MCF 10A (cell line): ENCODE data around the gene ARL15. TPM values are rescaled to one million over a fixed set of nuclear protein-coding genes. Genes with fewer than 3 reads are reported as not detected.

Experiments used
- BruUV-seq: library from RNA; stranded (reverse); fragments of 400-500 nt; replicated peaks from 2 replicates; lab custom pipeline; 2021; lab: Mats Ljungman, UMichigan
- CTCF ChIA-PET: fragments of 300-600 bp; sonication (Branson Sonifier 250); formaldehyde crosslinking; extraction: SDS; loops from one replicate; lab custom pipeline; 2021; ENCODE audit warnings: antibody characterized with exemption, inconsistent platforms; lab: Yijun Ruan, JAX
- POLR2A ChIA-PET: fragments of 300-600, 350-650 bp; sonication (Branson Sonifier 250); formaldehyde crosslinking; extraction: SDS; loops from one replicate; lab custom pipeline; 2020; ENCODE audit warnings: antibody characterized with exemption, inconsistent platforms; lab: Yijun Ruan, JAX
- DNase-seq: peaks from one replicate; pipeline ENCODE4 v3.0.0-alpha.2; 2018; ENCODE audit not compliant: unreplicated experiment
- H3K27ac Mint-ChIP-seq: one replicate; pipeline ENCODE4 v1.8.0; 2022; ENCODE audit warnings: mild to moderate bottlenecking, low read depth, mixed read lengths; ENCODE audit not compliant: unreplicated experiment
- H3K27me3 Mint-ChIP-seq: one replicate; pipeline ENCODE4 v1.8.0; 2022; ENCODE audit warnings: mixed read lengths; ENCODE audit not compliant: insufficient read depth, unreplicated experiment
- H3K36me3 Mint-ChIP-seq: one replicate; pipeline ENCODE4 v1.8.0; 2022; ENCODE audit warnings: mild to moderate bottlenecking, moderate library complexity, mixed read lengths; ENCODE audit not compliant: insufficient read depth, unreplicated experiment
- H3K4me1 Mint-ChIP-seq: one replicate; pipeline ENCODE4 v1.8.0; 2022; ENCODE audit warnings: mixed read lengths; ENCODE audit not compliant: insufficient read depth, unreplicated experiment
- H3K4me3 Mint-ChIP-seq: one replicate; pipeline ENCODE4 v1.8.0; 2022; ENCODE audit warnings: mild to moderate bottlenecking, moderate library complexity, mixed read lengths; ENCODE audit not compliant: unreplicated experiment
- H3K9me3 Mint-ChIP-seq: one replicate; pipeline ENCODE4 v1.8.0; 2022; ENCODE audit warnings: mixed read lengths; ENCODE audit not compliant: unreplicated experiment
- intact Hi-C: fragments of 100-400 bp; cut with micrococcal nuclease; formaldehyde crosslinking; loops from 2 replicates; pipeline ENCODE4 v1.14.1; 2022
- total RNA-seq: library from RNA; stranded (reverse); gene quantifications from 2 replicates; pipeline ENCODE4 v1.2.3, GENCODE V29; 2022
- TF ChIP-seq, protein P1 (sequence below): fragments of 200-600 bp; IDR thresholded peaks from one replicate; pipeline ENCODE4 v1.8.0; 2022; ENCODE audit warnings: antibody characterized with exemption, mild to moderate bottlenecking; ENCODE audit not compliant: unreplicated experiment

ARL15 gene
- total RNA-seq, 1 experiment from 2014 or later, result 11.3 TPM

DNA sequence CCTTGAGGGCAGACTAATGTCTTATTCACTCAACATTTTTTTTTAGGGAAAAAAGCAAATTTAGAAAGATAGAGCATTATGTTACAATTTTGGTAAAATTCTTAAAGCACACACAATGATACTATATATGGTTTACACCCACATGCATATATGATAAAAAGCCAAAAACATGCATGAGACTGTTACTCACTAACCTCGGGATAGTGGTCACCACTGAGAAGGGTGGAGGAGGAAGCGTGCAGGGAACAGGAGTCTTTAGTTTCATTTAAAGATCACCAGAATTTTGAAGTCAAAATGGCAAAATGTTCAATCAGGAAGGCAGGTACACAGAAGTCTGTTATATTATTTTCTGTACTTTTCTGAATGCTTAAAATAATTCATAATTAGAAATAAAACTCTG, 9.2 kb downstream of the ARL15 start:
- TF ChIP-seq, protein P1, sequence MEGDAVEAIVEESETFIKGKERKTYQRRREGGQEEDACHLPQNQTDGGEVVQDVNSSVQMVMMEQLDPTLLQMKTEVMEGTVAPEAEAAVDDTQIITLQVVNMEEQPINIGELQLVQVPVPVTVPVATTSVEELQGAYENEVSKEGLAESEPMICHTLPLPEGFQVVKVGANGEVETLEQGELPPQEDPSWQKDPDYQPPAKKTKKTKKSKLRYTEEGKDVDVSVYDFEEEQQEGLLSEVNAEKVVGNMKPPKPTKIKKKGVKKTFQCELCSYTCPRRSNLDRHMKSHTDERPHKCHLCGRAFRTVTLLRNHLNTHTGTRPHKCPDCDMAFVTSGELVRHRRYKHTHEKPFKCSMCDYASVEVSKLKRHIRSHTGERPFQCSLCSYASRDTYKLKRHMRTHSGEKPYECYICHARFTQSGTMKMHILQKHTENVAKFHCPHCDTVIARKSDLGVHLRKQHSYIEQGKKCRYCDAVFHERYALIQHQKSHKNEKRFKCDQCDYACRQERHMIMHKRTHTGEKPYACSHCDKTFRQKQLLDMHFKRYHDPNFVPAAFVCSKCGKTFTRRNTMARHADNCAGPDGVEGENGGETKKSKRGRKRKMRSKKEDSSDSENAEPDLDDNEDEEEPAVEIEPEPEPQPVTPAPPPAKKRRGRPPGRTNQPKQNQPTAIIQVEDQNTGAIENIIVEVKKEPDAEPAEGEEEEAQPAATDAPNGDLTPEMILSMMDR, result no peak
- H3K27me3 Mint-ChIP-seq, result no peaks in the 10 kb centered on the region
- intact Hi-C loops, result no loop called here
- CTCF ChIA-PET, result interaction anchor here (1.0 kb wide), 1 partner anchor 143 kb away, joined by 3 read pairs; no protein-coding TSS in a partner anchor
- H3K4me3 Mint-ChIP-seq, result no peak overlapping the region
- H3K9me3 Mint-ChIP-seq, result no peaks in the 10 kb centered on the region
- DNase-seq, result no peak
- H3K4me1 Mint-ChIP-seq, result peaks cover 26% of the 10 kb centered on the region
- no peaks in the 10 kb centered on the region for H3K36me3 Mint-ChIP-seq
- no TSS peak for BruUV-seq
- no peak overlapping the region for H3K27ac Mint-ChIP-seq
- POLR2A ChIA-PET, result interaction anchor here (0.8 to 2.5 kb wide), 4 partner anchors 9 to 1191 kb away, joined by 3 to 8 read pairs (median 4); partner anchors contain the start of genes ARL15 and MOCS2

DNA sequence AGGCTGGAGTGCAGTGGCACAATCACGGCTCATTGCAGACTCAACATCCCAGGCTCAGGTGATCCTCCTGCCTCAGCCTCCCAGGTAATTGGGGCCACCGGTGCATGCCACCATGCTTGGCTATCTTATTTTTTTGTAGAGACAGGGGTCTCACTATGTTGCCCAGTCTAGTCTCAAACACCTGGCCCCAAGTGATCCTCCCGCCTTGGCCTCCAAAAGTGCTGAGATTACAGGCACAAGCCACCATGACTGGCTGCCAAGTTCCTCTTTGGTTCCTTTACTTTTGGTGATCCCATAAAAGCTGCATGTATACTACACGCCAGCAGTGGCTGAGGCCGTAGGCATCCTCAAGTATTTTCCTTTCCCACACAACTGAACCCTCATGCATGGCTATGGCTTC, 11.4 kb downstream of the ARL15 start:
- TF ChIP-seq, protein P1, result no peak
- BruUV-seq, result no TSS peak
- Mint-ChIP-seq H3K9me3 (no peaks in the 10 kb centered on the region), H3K36me3 (no peaks in the 10 kb centered on the region), H3K4me3 (no peak overlapping the region), H3K27ac (no peak overlapping the region), H3K4me1 (peaks cover 26% of the 10 kb centered on the region), H3K27me3 (no peaks in the 10 kb centered on the region)
- ChIA-PET POLR2A (no interaction called here), CTCF (interaction anchor here (0.7 to 1.0 kb wide), 2 partner anchors 10 to 44 kb away, joined by 3 read pairs; no protein-coding TSS in a partner anchor)
- no peak for DNase-seq
- intact Hi-C loops, result no loop called here

DNA sequence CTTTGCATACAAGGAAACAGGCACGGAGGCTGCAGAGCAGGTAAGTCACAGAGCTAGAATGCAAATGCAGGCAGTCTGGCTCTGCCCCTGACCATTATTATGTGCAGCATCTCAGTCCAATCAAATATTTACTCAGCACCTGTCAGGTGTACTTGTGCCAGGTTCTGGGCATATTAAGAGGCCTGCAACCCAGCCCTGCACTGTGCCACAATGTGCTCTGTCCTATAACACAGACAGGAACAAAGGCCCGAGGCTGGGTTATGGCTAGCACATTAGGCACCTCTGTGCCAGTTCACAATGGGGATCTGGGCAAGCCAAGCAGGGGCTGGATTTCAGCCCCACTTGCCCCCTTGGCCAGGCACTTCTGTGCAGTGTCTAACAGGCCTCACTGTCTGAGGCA, 14.0 kb downstream of the ARL15 start:
- ChIA-PET CTCF (interaction anchor here (0.7 kb wide), 1 partner anchor 63 kb away, joined by 4 read pairs; no protein-coding TSS in a partner anchor), POLR2A (no interaction called here)
- Mint-ChIP-seq H3K27ac (peak overlapping the region; percentile 52), H3K27me3 (no peaks in the 10 kb centered on the region), H3K4me1 (peaks cover 18% of the 10 kb centered on the region), H3K9me3 (no peaks in the 10 kb centered on the region), H3K4me3 (no peak overlapping the region), H3K36me3 (no peaks in the 10 kb centered on the region)
- TF ChIP-seq, protein P1, result no peak
- no TSS peak for BruUV-seq
- intact Hi-C loops, result no loop called here
- no peak for DNase-seq

DNA sequence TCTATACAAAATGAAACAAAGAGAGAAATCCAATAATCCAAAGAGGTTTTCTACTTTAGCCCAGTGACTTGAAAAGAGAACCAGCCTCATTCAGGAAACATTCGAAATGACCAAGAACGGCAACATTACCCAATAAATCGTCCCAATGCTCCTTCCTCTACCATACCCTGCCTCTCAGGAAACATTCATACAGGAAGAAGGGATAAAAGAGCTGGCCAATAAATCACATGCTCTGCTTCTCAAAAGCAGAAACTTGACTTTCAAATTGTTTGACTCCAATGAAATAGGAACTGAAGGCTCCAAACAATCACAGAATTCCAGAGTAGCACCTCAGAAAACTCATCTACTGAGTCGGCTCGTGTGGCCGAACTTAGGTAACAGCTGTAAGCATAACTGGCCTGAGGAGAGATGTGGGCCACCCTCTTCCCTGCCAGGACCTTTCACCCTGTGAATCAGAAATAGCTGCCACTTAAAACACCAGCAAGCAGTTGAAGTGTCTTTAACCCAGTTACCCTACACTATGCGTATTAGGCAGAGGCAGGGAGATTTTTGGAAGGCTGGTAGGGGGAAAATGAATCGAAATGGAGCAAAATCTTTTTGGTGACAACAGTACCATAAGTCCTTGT, 14.6 kb downstream of the ARL15 start:
- peaks cover 12% of the 10 kb centered on the region for H3K4me1 Mint-ChIP-seq
- no TSS peak for BruUV-seq
- no peaks in the 10 kb centered on the region for H3K27me3 Mint-ChIP-seq
- intact Hi-C loops, result no loop called here
- ChIA-PET POLR2A (interaction anchor here (1.8 kb wide), 1 partner anchor 15 kb away, joined by 9 read pairs; the partner anchor contains the start of gene ARL15), CTCF (interaction anchor here (0.7 kb wide), 1 partner anchor 62 kb away, joined by 4 read pairs; no protein-coding TSS in a partner anchor)
- no peaks in the 10 kb centered on the region for H3K9me3 Mint-ChIP-seq
- no peak overlapping the region for H3K27ac Mint-ChIP-seq
- no peak overlapping the region for H3K4me3 Mint-ChIP-seq
- DNase-seq, result no peak
- no peaks in the 10 kb centered on the region for H3K36me3 Mint-ChIP-seq
- TF ChIP-seq, protein P1, result no peak
